ENCODE data around the gene CYP1B1.

The CYP1B1 gene

GRCh38 chr2:38074058-38074763, 1.7 kb downstream of the CYP1B1 start:
- peaks cover 60% of the 10 kb centered on the region for H3K27me3 Mint-ChIP-seq
- peaks cover 22% of the 10 kb centered on the region for H3K36me3 Mint-ChIP-seq (ENCODE audit: low read depth)
- H3K27ac Mint-ChIP-seq, result peak overlapping the region; percentile 60
- peak overlapping the region; percentile 80 for H3K4me3 Mint-ChIP-seq
- peaks cover 39% of the 10 kb centered on the region for H3K4me1 Mint-ChIP-seq (ENCODE audit: low read depth)
- H3K9me3 Mint-ChIP-seq, result no peaks in the 10 kb centered on the region
- peak; percentile 51 for DNase-seq

- Mint-ChIP-seq H3K27ac (peak overlapping the region; percentile 60), H3K36me3 (ENCODE audit: low read depth) (peaks cover 22% of the 10 kb centered on the region), H3K27me3 (peaks cover 58% of the 10 kb centered on the region), H3K4me3 (peak overlapping the region; percentile 80), H3K4me1 (ENCODE audit: low read depth) (peaks cover 33% of the 10 kb centered on the region), H3K9me3 (no peaks in the 10 kb centered on the region)
- peak; percentile 40 for DNase-seq
Observed at GRCh38 chr2:38073211-38074057, 2.5 kb downstream of the CYP1B1 start.

- Mint-ChIP-seq H3K9me3 (no peaks in the 10 kb centered on the region), H3K36me3 (ENCODE audit: low read depth) (peaks cover 21% of the 10 kb centered on the region), H3K27me3 (peaks cover 44% of the 10 kb centered on the region), H3K4me3 (no peak overlapping the region), H3K27ac (no peak overlapping the region), H3K4me1 (ENCODE audit: low read depth) (peaks cover 16% of the 10 kb centered on the region)
- DNase-seq, result no peak
Observed at GRCh38 chr2:38070438-38070837, 5.5 kb downstream of the CYP1B1 start.

GRCh38 chr2:38068234-38068633, 7.7 kb downstream of the CYP1B1 start:
- Mint-ChIP-seq H3K9me3 (no peaks in the 10 kb centered on the region), H3K27ac (no peak overlapping the region), H3K36me3 (ENCODE audit: low read depth) (peaks cover 9% of the 10 kb centered on the region), H3K27me3 (peaks cover 31% of the 10 kb centered on the region), H3K4me3 (no peak overlapping the region), H3K4me1 (ENCODE audit: low read depth) (no peaks in the 10 kb centered on the region)
- DNase-seq, result no peak

- no peaks in the 10 kb centered on the region for H3K9me3 Mint-ChIP-seq
- peaks cover 32% of the 10 kb centered on the region for H3K27me3 Mint-ChIP-seq
- DNase-seq, result no peak
- no peak overlapping the region for H3K27ac Mint-ChIP-seq
- peaks cover 6% of the 10 kb centered on the region for H3K36me3 Mint-ChIP-seq (ENCODE audit: low read depth)
- no peak overlapping the region for H3K4me3 Mint-ChIP-seq
- H3K4me1 Mint-ChIP-seq (ENCODE audit: low read depth), result no peaks in the 10 kb centered on the region
Observed at GRCh38 chr2:38066421-38067115, 9.4 kb downstream of the CYP1B1 start.

GRCh38 chr2:38065502-38066135, 10.3 kb downstream of the CYP1B1 start:
- no peak for DNase-seq
- no peaks in the 10 kb centered on the region for H3K4me1 Mint-ChIP-seq (ENCODE audit: low read depth)
- no peaks in the 10 kb centered on the region for H3K9me3 Mint-ChIP-seq
- H3K36me3 Mint-ChIP-seq (ENCODE audit: low read depth), result peaks cover 4% of the 10 kb centered on the region
- H3K27ac Mint-ChIP-seq, result no peak overlapping the region
- H3K4me3 Mint-ChIP-seq, result no peak overlapping the region
- peaks cover 27% of the 10 kb centered on the region for H3K27me3 Mint-ChIP-seq

- H3K9me3 Mint-ChIP-seq, result no peaks in the 10 kb centered on the region
- no peaks in the 10 kb centered on the region for H3K4me1 Mint-ChIP-seq (ENCODE audit: low read depth)
- DNase-seq, result no peak
- peaks cover 21% of the 10 kb centered on the region for H3K27me3 Mint-ChIP-seq
- no peak overlapping the region for H3K4me3 Mint-ChIP-seq
- H3K36me3 Mint-ChIP-seq (ENCODE audit: low read depth), result no peaks in the 10 kb centered on the region
- H3K27ac Mint-ChIP-seq, result no peak overlapping the region
Observed at GRCh38 chr2:38064801-38065501, 11.0 kb downstream of the CYP1B1 start.

- Mint-ChIP-seq H3K27me3 (peaks cover 27% of the 10 kb centered on the region), H3K9me3 (no peaks in the 10 kb centered on the region), H3K4me3 (no peak overlapping the region), H3K27ac (no peak overlapping the region), H3K36me3 (ENCODE audit: low read depth) (no peaks in the 10 kb centered on the region), H3K4me1 (ENCODE audit: low read depth) (peaks cover 23% of the 10 kb centered on the region)
- DNase-seq, result no peak
Observed at GRCh38 chr2:38060236-38061018, 15.5 kb downstream of the CYP1B1 start.

GRCh38 chr2:38057651-38058410, 18.1 kb downstream of the CYP1B1 start:
- H3K9me3 Mint-ChIP-seq, result no peaks in the 10 kb centered on the region
- no peaks in the 10 kb centered on the region for H3K36me3 Mint-ChIP-seq (ENCODE audit: low read depth)
- H3K27me3 Mint-ChIP-seq, result peaks cover 31% of the 10 kb centered on the region
- peaks cover 23% of the 10 kb centered on the region for H3K4me1 Mint-ChIP-seq (ENCODE audit: low read depth)
- no peak for DNase-seq
- no peak overlapping the region for H3K27ac Mint-ChIP-seq
- H3K4me3 Mint-ChIP-seq, result no peak overlapping the region

GRCh38 chr2:38056216-38056615, 19.7 kb downstream of the CYP1B1 start:
- Mint-ChIP-seq H3K4me1 (ENCODE audit: low read depth) (peaks cover 23% of the 10 kb centered on the region), H3K27me3 (peaks cover 30% of the 10 kb centered on the region), H3K4me3 (no peak overlapping the region), H3K36me3 (ENCODE audit: low read depth) (no peaks in the 10 kb centered on the region), H3K27ac (no peak overlapping the region), H3K9me3 (no peaks in the 10 kb centered on the region)
- no peak for DNase-seq

- Mint-ChIP-seq H3K4me3 (no peak overlapping the region), H3K27ac (no peak overlapping the region), H3K36me3 (ENCODE audit: low read depth) (no peaks in the 10 kb centered on the region), H3K4me1 (ENCODE audit: low read depth) (no peaks in the 10 kb centered on the region), H3K9me3 (peaks cover 2% of the 10 kb centered on the region), H3K27me3 (peaks cover 40% of the 10 kb centered on the region)
- DNase-seq, result no peak
Observed at GRCh38 chr2:38045811-38046210, 30.1 kb downstream of the CYP1B1 start.

- H3K27ac Mint-ChIP-seq, result no peak overlapping the region
- no peak for DNase-seq
- no peak overlapping the region for H3K4me3 Mint-ChIP-seq
- peaks cover 63% of the 10 kb centered on the region for H3K27me3 Mint-ChIP-seq
- peaks cover 2% of the 10 kb centered on the region for H3K9me3 Mint-ChIP-seq
- H3K36me3 Mint-ChIP-seq (ENCODE audit: low read depth), result no peaks in the 10 kb centered on the region
- peaks cover 22% of the 10 kb centered on the region for H3K4me1 Mint-ChIP-seq (ENCODE audit: low read depth)
Observed at GRCh38 chr2:38039121-38039910, 36.6 kb downstream of the CYP1B1 start.
